Activated CD4-positive, alpha-beta T cell treated with anti-CD3 and anti-CD28 coated beads, Interleukin-10, Interleukin-2, amounts not matched to agents 100 ng/mL and 50 ng/mL, durations not matched to agents 16 hours and 8 hours (primary cell): ENCODE measurements around the gene METTL25.

Experiments
- DNase-seq: peaks from one replicate; pipeline ENCODE4 v3.0.0-alpha.2; 2020

Gene METTL25

GRCh38 chr12:82473111-82473754 lies 114.9 kb downstream of the METTL25 start:
- DNase-seq, result no peak

- DNase-seq, result no peak
These were observed 116.0 kb downstream of the METTL25 start for GRCh38 chr12:82474181-82474797.

GRCh38 chr12:82474798-82475184 lies 116.5 kb downstream of the METTL25 start:
- DNase-seq, result no peak

- no peak for DNase-seq
These were observed 116.9 kb downstream of the METTL25 start for GRCh38 chr12:82475211-82475610.

GRCh38 chr12:82476511-82476910 lies 118.2 kb downstream of the METTL25 start:
- no peak for DNase-seq

GRCh38 chr12:82479511-82479910 lies 121.2 kb downstream of the METTL25 start:
- DNase-seq, result no peak

- no peak for DNase-seq
These were observed 122.3 kb downstream of the METTL25 start for GRCh38 chr12:82480606-82481005.

- DNase-seq, result peak; percentile 6
These were observed 123.6 kb downstream of the METTL25 start for GRCh38 chr12:82481954-82482353.

GRCh38 chr12:82486524-82487235 lies 128.4 kb downstream of the METTL25 start:
- DNase-seq, result no peak

- DNase-seq, result no peak
These were observed 146.1 kb downstream of the METTL25 start for GRCh38 chr12:82504409-82504808.

GRCh38 chr12:82505150-82505549 lies 146.8 kb downstream of the METTL25 start:
- DNase-seq, result no peak

- DNase-seq, result no peak
These were observed 149.4 kb downstream of the METTL25 start for GRCh38 chr12:82507686-82508085.

- no peak for DNase-seq
These were observed 152.1 kb downstream of the METTL25 start for GRCh38 chr12:82510386-82510785.

GRCh38 chr12:82514880-82515279 lies 156.6 kb downstream of the METTL25 start:
- no peak for DNase-seq

GRCh38 chr12:82515652-82516051 lies 157.3 kb downstream of the METTL25 start:
- no peak for DNase-seq

- peak; percentile 13 for DNase-seq
These were observed 158.7 kb downstream of the METTL25 start for GRCh38 chr12:82517027-82517426.

- DNase-seq, result no peak
These were observed 159.5 kb downstream of the METTL25 start for GRCh38 chr12:82517808-82518207.

GRCh38 chr12:82519510-82519909 lies 161.2 kb downstream of the METTL25 start:
- DNase-seq, result no peak

- DNase-seq, result no peak
These were observed 164.0 kb downstream of the METTL25 start for GRCh38 chr12:82522285-82522684.

GRCh38 chr12:82522762-82523161 lies 164.4 kb downstream of the METTL25 start:
- DNase-seq, result no peak

- no peak for DNase-seq
These were observed 165.7 kb downstream of the METTL25 start for GRCh38 chr12:82523996-82524395.

- DNase-seq, result no peak
These were observed 166.3 kb downstream of the METTL25 start for GRCh38 chr12:82524641-82525040.

- DNase-seq, result no peak
These were observed 167.3 kb downstream of the METTL25 start for GRCh38 chr12:82525616-82526015.

- DNase-seq, result peak; percentile 56
These were observed 168.9 kb downstream of the METTL25 start for GRCh38 chr12:82527165-82527780.
